ACC112 (cell line): ENCODE measurements around the gene SPAG16.

Experiments used
- H2AFZ ChIP-seq: fragments of 200-600 bp; sonication (generic); one replicate; pipeline ENCODE4 v1.6.0; 2017; ENCODE audit warnings: antibody characterized with exemption, low read length; ENCODE audit not compliant: unreplicated experiment
- H3K27ac ChIP-seq: fragments of 200-600 bp; sonication (generic); 2 replicates; pipeline ENCODE4 v1.5.1; 2014; ENCODE audit warnings: low read depth, mild to moderate bottlenecking, antibody characterized with exemption, low read length, moderate library complexity
- H3K27me3 ChIP-seq: fragments of 200-600 bp; sonication (generic); 2 replicates; pipeline ENCODE4 v1.6.1; 2014; ENCODE audit warnings: mild to moderate bottlenecking, antibody characterized with exemption, low read length, moderate library complexity, mixed read lengths; ENCODE audit not compliant: insufficient read depth
- H3K36me3 ChIP-seq: fragments of 200-600 bp; sonication (generic); 2 replicates; pipeline ENCODE4 v1.6.1; 2016; ENCODE audit warnings: mild to moderate bottlenecking, antibody characterized with exemption, low read length, moderate library complexity, mixed read lengths; ENCODE audit not compliant: insufficient read depth
- H3K4me1 ChIP-seq: fragments of 200-600 bp; sonication (generic); one replicate; pipeline ENCODE4 v1.6.1; 2016; ENCODE audit warnings: low read length, mixed read lengths; ENCODE audit not compliant: insufficient read depth, unreplicated experiment, control insufficient read depth
- H3K4me3 ChIP-seq: fragments of 200-600 bp; sonication (generic); 2 replicates; pipeline ENCODE4 v1.5.1; 2014; ENCODE audit warnings: mild to moderate bottlenecking, low read depth, low read length
- H3K79me2 ChIP-seq: fragments of 200-600 bp; sonication (generic); one replicate; pipeline ENCODE4 v1.6.0; 2016; ENCODE audit warnings: low read length; ENCODE audit not compliant: control insufficient read depth, unreplicated experiment, insufficient read depth

Gene SPAG16

GRCh38 chr2:213861638-213862037 lies 577.4 kb downstream of the SPAG16 start:
- Histone ChIP-seq H3K36me3 (no peaks in the 10 kb centered on the region), H3K27me3 (no peaks in the 10 kb centered on the region), H3K27ac (no peak overlapping the region), H3K4me3 (no peak overlapping the region), H3K4me1 (no peaks in the 10 kb centered on the region), H2AFZ (no peak overlapping the region), H3K79me2 (no peaks in the 10 kb centered on the region)

GRCh38 chr2:213862407-213863076 lies 578.3 kb downstream of the SPAG16 start:
- Histone ChIP-seq H3K4me1 (no peaks in the 10 kb centered on the region), H2AFZ (no peak overlapping the region), H3K27ac (no peak overlapping the region), H3K36me3 (no peaks in the 10 kb centered on the region), H3K4me3 (no peak overlapping the region), H3K79me2 (no peaks in the 10 kb centered on the region), H3K27me3 (no peaks in the 10 kb centered on the region)

GRCh38 chr2:213863541-213863940 lies 579.3 kb downstream of the SPAG16 start:
- Histone ChIP-seq H3K27ac (no peak overlapping the region), H3K36me3 (no peaks in the 10 kb centered on the region), H3K27me3 (no peaks in the 10 kb centered on the region), H3K4me1 (no peaks in the 10 kb centered on the region), H2AFZ (no peak overlapping the region), H3K79me2 (no peaks in the 10 kb centered on the region), H3K4me3 (no peak overlapping the region)

- Histone ChIP-seq H2AFZ (no peak overlapping the region), H3K27me3 (no peaks in the 10 kb centered on the region), H3K79me2 (no peaks in the 10 kb centered on the region), H3K4me3 (no peak overlapping the region), H3K4me1 (no peaks in the 10 kb centered on the region), H3K36me3 (no peaks in the 10 kb centered on the region), H3K27ac (no peak overlapping the region)
Measured at GRCh38 chr2:213868526-213868925, 584.3 kb downstream of the SPAG16 start.

- Histone ChIP-seq H3K79me2 (no peaks in the 10 kb centered on the region), H3K27ac (no peak overlapping the region), H3K4me3 (no peak overlapping the region), H3K4me1 (no peaks in the 10 kb centered on the region), H3K36me3 (no peaks in the 10 kb centered on the region), H3K27me3 (no peaks in the 10 kb centered on the region), H2AFZ (no peak overlapping the region)
Measured at GRCh38 chr2:213885485-213885884, 601.2 kb downstream of the SPAG16 start.

- H3K4me3 ChIP-seq, result no peak overlapping the region
- no peak overlapping the region for H2AFZ ChIP-seq
- no peaks in the 10 kb centered on the region for H3K79me2 ChIP-seq
- H3K36me3 ChIP-seq, result no peaks in the 10 kb centered on the region
- H3K27ac ChIP-seq, result no peak overlapping the region
- H3K4me1 ChIP-seq, result no peaks in the 10 kb centered on the region
- no peaks in the 10 kb centered on the region for H3K27me3 ChIP-seq
Measured at GRCh38 chr2:213914510-213914909, 630.2 kb downstream of the SPAG16 start.

- no peaks in the 10 kb centered on the region for H3K4me1 ChIP-seq
- no peaks in the 10 kb centered on the region for H3K79me2 ChIP-seq
- no peak overlapping the region for H2AFZ ChIP-seq
- H3K27me3 ChIP-seq, result no peaks in the 10 kb centered on the region
- no peak overlapping the region for H3K4me3 ChIP-seq
- no peak overlapping the region for H3K27ac ChIP-seq
- H3K36me3 ChIP-seq, result no peaks in the 10 kb centered on the region
Measured at GRCh38 chr2:213920014-213920413, 635.8 kb downstream of the SPAG16 start.

GRCh38 chr2:213923543-213923942 lies 639.3 kb downstream of the SPAG16 start:
- H3K27ac ChIP-seq, result no peak overlapping the region
- no peaks in the 10 kb centered on the region for H3K79me2 ChIP-seq
- H3K27me3 ChIP-seq, result no peaks in the 10 kb centered on the region
- H3K4me1 ChIP-seq, result no peaks in the 10 kb centered on the region
- no peak overlapping the region for H3K4me3 ChIP-seq
- H3K36me3 ChIP-seq, result no peaks in the 10 kb centered on the region
- H2AFZ ChIP-seq, result no peak overlapping the region

- Histone ChIP-seq H3K79me2 (no peaks in the 10 kb centered on the region), H3K4me3 (no peak overlapping the region), H2AFZ (no peak overlapping the region), H3K27ac (no peak overlapping the region), H3K27me3 (no peaks in the 10 kb centered on the region), H3K36me3 (no peaks in the 10 kb centered on the region), H3K4me1 (no peaks in the 10 kb centered on the region)
Measured at GRCh38 chr2:213934560-213934959, 650.3 kb downstream of the SPAG16 start.

- no peaks in the 10 kb centered on the region for H3K4me1 ChIP-seq
- H3K27me3 ChIP-seq, result no peaks in the 10 kb centered on the region
- H3K36me3 ChIP-seq, result no peaks in the 10 kb centered on the region
- no peaks in the 10 kb centered on the region for H3K79me2 ChIP-seq
- no peak overlapping the region for H2AFZ ChIP-seq
- H3K27ac ChIP-seq, result no peak overlapping the region
- H3K4me3 ChIP-seq, result no peak overlapping the region
Measured at GRCh38 chr2:213958086-213958485, 673.8 kb downstream of the SPAG16 start.

GRCh38 chr2:213959589-213959988 lies 675.3 kb downstream of the SPAG16 start:
- Histone ChIP-seq H3K27me3 (no peaks in the 10 kb centered on the region), H3K36me3 (no peaks in the 10 kb centered on the region), H3K4me3 (no peak overlapping the region), H3K27ac (no peak overlapping the region), H2AFZ (no peak overlapping the region), H3K4me1 (no peaks in the 10 kb centered on the region), H3K79me2 (no peaks in the 10 kb centered on the region)
